A549 (cell line): ENCODE results near the gene SYT1. TPM values are rescaled to one million over a fixed set of nuclear protein-coding genes. Genes with fewer than 3 reads are reported as not detected.

Experiments
- ATAC-seq, 2 experiments: fragments of 200-7000 bp in 1 of 2; fragments of >200 bp in 1 of 2; cut with Nextera tagmentation in 1 of 2; cut with Tn5 transposase in 1 of 2; 3 replicates each; pipeline versions ENCODE4 v1.8.0 to v1.9.1; 2018 to 2020; ENCODE audit warnings: mild to moderate bottlenecking in 1 of 2, moderate library complexity in 1 of 2
- CTCF ChIA-PET: fragments of 300-600 bp; sonication (Branson Sonifier 250); formaldehyde crosslinking; extraction: SDS; loops from one replicate; lab custom pipeline; 2021; ENCODE audit warnings: antibody characterized with exemption, inconsistent platforms; lab: Yijun Ruan, JAX
- POLR2A ChIA-PET: fragments of 350-600 bp; formaldehyde crosslinking; extraction: SDS; loops from one replicate; lab custom pipeline; 2021; ENCODE audit warnings: antibody characterized with exemption, inconsistent platforms; lab: Yijun Ruan, JAX
- DNase-seq, 2 experiments: peaks; one replicate each; pipeline versions ENCODE4 v3.0.0 to v3.0.0-alpha.2; 2011 to 2016; ENCODE audit warnings: low read depth in 1 of 2, low spot score in 1 of 2
- FAIRE-seq: peaks from 2 replicates; lab custom pipeline; 2011; peaks lifted over from hg19 to GRCh38; lab: Jason Lieb, UNC
- H3K27ac ChIP-seq, 2 experiments: fragments of >200 bp; sonication (Bioruptor Twin); formaldehyde crosslinking; 3 replicates each; pipeline ENCODE4 v1.5.1; 2016 to 2017
- H3K4me1 ChIP-seq: fragments of >200 bp; sonication (Bioruptor Twin); formaldehyde crosslinking; 3 replicates; pipeline ENCODE4 v1.6.1; 2016
- H3K4me2 ChIP-seq: fragments of >200 bp; sonication (Bioruptor Twin); formaldehyde crosslinking; 3 replicates; pipeline ENCODE4 v1.6.1; 2016
- H3K4me3 ChIP-seq: fragments of >200 bp; sonication (Bioruptor Twin); formaldehyde crosslinking; 3 replicates; pipeline ENCODE4 v1.5.1; 2016
- H3K9me3 ChIP-seq: fragments of >200 bp; sonication (Bioruptor Twin); formaldehyde crosslinking; 3 replicates; pipeline ENCODE4 v1.6.1; 2016
- ATOH8 ChIP-seq: fragments of 250-450 bp; sonication (Bioruptor Pico); IDR thresholded peaks from 2 replicates; pipeline ENCODE4 v1.5.0; 2020; ENCODE audit warnings: low read depth, mild to moderate bottlenecking, moderate library complexity
- CEBPB ChIP-seq, 2 experiments: fragments of >200 bp in 1 of 2; sonication (Bioruptor Twin) in 1 of 2; formaldehyde crosslinking in 1 of 2; IDR thresholded peaks; 2 replicates each; pipeline ENCODE4 v1.6.1; 2012 to 2016
- CHD2 ChIP-seq: fragments of 150-350 bp; IDR thresholded peaks from 2 replicates; pipeline ENCODE4 v1.6.1; 2014; ENCODE audit warnings: low read length; ENCODE audit not compliant: partially characterized antibody
- CHD4 ChIP-seq: fragments of 200-600 bp; sonication (generic); IDR thresholded peaks from 2 replicates; pipeline ENCODE4 v1.6.1; 2016; ENCODE audit warnings: antibody characterized with exemption, mild to moderate bottlenecking, borderline replicate concordance
- CTCF ChIP-seq: fragments of >200 bp; sonication (Bioruptor Twin); formaldehyde crosslinking; IDR thresholded peaks from 3 replicates; pipeline ENCODE4 v1.5.1; 2016
- E2F6 ChIP-seq: IDR thresholded peaks from 2 replicates; pipeline ENCODE4 v1.6.1; 2012; ENCODE audit warnings: low read depth, borderline replicate concordance
- EP300 ChIP-seq, 2 experiments: fragments of >200 bp; sonication (Bioruptor Twin); formaldehyde crosslinking; IDR thresholded peaks; 2 replicates in 1 of 2; 3 replicates in 1 of 2; pipeline ENCODE4 v1.6.1; 2016 to 2017
- FOSB ChIP-seq: fragments of 250-450 bp; sonication (Bioruptor Pico); IDR thresholded peaks from 2 replicates; pipeline ENCODE4 v1.5.0; 2020; ENCODE audit warnings: mild to moderate bottlenecking, moderate library complexity
- FOSL2 ChIP-seq, 2 experiments: fragments of 450-650 bp in 1 of 2; fragments of >200 bp in 1 of 2; sonication (Bioruptor Twin) in 1 of 2; formaldehyde crosslinking; IDR thresholded peaks; 2 replicates each; pipeline versions ENCODE4 v1.5.0 to v1.6.1; 2016 to 2020; ENCODE audit warnings: mild to moderate bottlenecking in 1 of 2, moderate library complexity in 1 of 2
- HDAC2 ChIP-seq: fragments of 200-600 bp; sonication (generic); IDR thresholded peaks from 2 replicates; pipeline ENCODE4 v1.6.1; 2016
- JUN ChIP-seq, 2 experiments: fragments of >200 bp; sonication (Bioruptor Twin); formaldehyde crosslinking; IDR thresholded peaks; 2 replicates in 1 of 2; 3 replicates in 1 of 2; pipeline ENCODE4 v1.6.1; 2016 to 2017
- KDM5A ChIP-seq: fragments of 200-600 bp; sonication (generic); IDR thresholded peaks from 2 replicates; pipeline ENCODE4 v1.6.1; 2016; ENCODE audit warnings: antibody characterized with exemption, mild to moderate bottlenecking
- MAFK ChIP-seq: fragments of 450-650 bp; IDR thresholded peaks from 2 replicates; pipeline ENCODE4 v1.6.1; 2014; ENCODE audit not compliant: partially characterized antibody
- MAZ ChIP-seq: fragments of 150-350 bp; IDR thresholded peaks from 2 replicates; pipeline ENCODE4 v1.6.1; 2014; ENCODE audit warnings: antibody characterized with exemption, low read depth, low read length, borderline replicate concordance
- MYC ChIP-seq: IDR thresholded peaks from 2 replicates; pipeline ENCODE4 v1.6.1; 2012; ENCODE audit warnings: mild to moderate bottlenecking, inconsistent platforms, low read length, improper control_type of control experiment, borderline replicate concordance
- NPAS2 ChIP-seq: fragments of 250-450 bp; sonication (Bioruptor Pico); IDR thresholded peaks from 2 replicates; pipeline ENCODE4 v1.8.0; 2022; ENCODE audit warnings: mild to moderate bottlenecking, moderate library complexity, borderline replicate concordance
- PHF8 ChIP-seq: fragments of 200-600 bp; sonication (generic); IDR thresholded peaks from 2 replicates; pipeline ENCODE4 v1.6.1; 2016; ENCODE audit warnings: low read depth, mild to moderate bottlenecking, antibody characterized with exemption, moderate library complexity, borderline replicate concordance
- POLR2A ChIP-seq: IDR thresholded peaks from 2 replicates; pipeline ENCODE4 v1.6.1; 2012; ENCODE audit warnings: mild to moderate bottlenecking, low read length
- POLR2AphosphoS2 ChIP-seq: conservative IDR thresholded peaks from 2 replicates; pipeline ENCODE4 v1.6.1; 2012; ENCODE audit warnings: low read length, improper control_type of control experiment, inconsistent platforms
- RAD21 ChIP-seq, 2 experiments: fragments of >200 bp in 1 of 2; sonication (Bioruptor Twin) in 1 of 2; formaldehyde crosslinking in 1 of 2; IDR thresholded peaks in 1 of 2; conservative IDR thresholded peaks in 1 of 2; 2 replicates in 1 of 2; 3 replicates in 1 of 2; pipeline ENCODE4 v1.6.1; 2012 to 2018; ENCODE audit warnings: inconsistent platforms in 1 of 2
- RARB ChIP-seq: fragments of 250-450 bp; sonication (Bioruptor Pico); IDR thresholded peaks from 2 replicates; pipeline ENCODE4 v1.8.0; 2021; ENCODE audit warnings: mild to moderate bottlenecking, moderate library complexity
- RCOR1 ChIP-seq: fragments of 150-350 bp; IDR thresholded peaks from 2 replicates; pipeline ENCODE4 v1.6.1; 2014; ENCODE audit warnings: antibody characterized with exemption, low read length, low read depth
- REST ChIP-seq: fragments of 200-600 bp; sonication (generic); IDR thresholded peaks from 2 replicates; pipeline ENCODE4 v1.6.1; 2016; ENCODE audit warnings: antibody characterized with exemption, mild to moderate bottlenecking, moderate library complexity
- RFX5 ChIP-seq: fragments of 450-650 bp; IDR thresholded peaks from 2 replicates; pipeline ENCODE4 v1.7.1; 2014; ENCODE audit warnings: antibody characterized with exemption, mild to moderate bottlenecking, moderate library complexity
- RNF2 ChIP-seq: fragments of 200-600 bp; sonication (generic); IDR thresholded peaks from 2 replicates; pipeline ENCODE4 v1.6.1; 2016; ENCODE audit warnings: low read depth, mild to moderate bottlenecking, antibody characterized with exemption, moderate library complexity, borderline replicate concordance
- SREBF2 ChIP-seq: fragments of 450-650 bp; IDR thresholded peaks from 2 replicates; pipeline ENCODE4 v1.6.1; 2014; ENCODE audit warnings: mild to moderate bottlenecking, moderate library complexity
- TP53 ChIP-seq: fragments of 250-450 bp; sonication (Bioruptor Pico); IDR thresholded peaks from 2 replicates; pipeline ENCODE4 v1.5.0; 2021; ENCODE audit warnings: mild to moderate bottlenecking, moderate library complexity
- WGBS: methylation state at CpG from one replicate; pipeline ENCODE4 v1.1.6; 2017; ENCODE audit errors: missing lambda C conversion rate; 5-methylcytosine and 5-hydroxymethylcytosine counted together
- polyA plus RNA-seq, 4 experiments: library from polyadenylated mRNA; depleted of rRNA in 3 of 4; stranded (reverse); fragments of >200 nt; fragmentation: RNase III in 1 of 4; extraction: RNeasy Plus Mini Kit Qiagen cat#74134 plus additional on column Dnase treatment in 1 of 4; gene quantifications; 2 replicates in 3 of 4; 3 replicates in 1 of 4; pipeline ENCODE4 v1.2.3, GENCODE V29; 2011 to 2017

Gene SYT1
- polyA plus RNA-seq, 2 of the 4 experiments (the other 2 are of a cell fraction), result 11.7 to 39.6 TPM

- Histone ChIP-seq H3K4me3 (no peak overlapping the region), H3K27ac (no peak overlapping the region), H3K4me1 (peaks cover 10% of the 10 kb centered on the region), H3K9me3 (no peaks in the 10 kb centered on the region), H3K4me2 (0 out of 3 replicates have a peak overlapping the region, but pooled peaks have one; percentile 7)
- CTCF ChIA-PET, result no interaction called here
- DNase-seq (no peak), FAIRE-seq (no peak), ATAC-seq (no peak)
- TF ChIP-seq HDAC2 (no peak), CTCF (no peak), E2F6 (no peak), POLR2A (no peak), FOSL2 (IDR thresholded peaks at IDR 0.05) (no peak), FOSL2 (CRISPR knock-in tag; IDR thresholded peaks at IDR 0.05) (no peak), PHF8 (no peak), CEBPB (IDR thresholded peaks at IDR 0.05) (no peak), POLR2AphosphoS2 (no peak), MAZ (no peak), ATOH8 (CRISPR knock-in tag) (no peak), RARB (CRISPR knock-in tag) (no peak), CHD2 (no peak), SREBF2 (no peak)
- 64% methylated on average over 2 of the region's 2 CpGs for WGBS
- POLR2A ChIA-PET, result no interaction called here
Observed at GRCh38 chr12:79380402-79380801, 515.8 kb downstream of the SYT1 start.

GRCh38 chr12:79381248-79382208, 517.0 kb downstream of the SYT1 start:
- no peak overlapping the region for H3K27ac ChIP-seq
- POLR2A ChIA-PET, result interaction anchor here (0.6 kb wide), 1 partner anchor 324 kb away, joined by 3 read pairs; no protein-coding TSS in a partner anchor
- WGBS, result 82% methylated on average over 11 of the region's 11 CpGs
- peaks cover 10% of the 10 kb centered on the region for H3K4me1 ChIP-seq
- TF ChIP-seq MAFK (no peak), PHF8 (no peak), RAD21 (conservative IDR thresholded peaks at IDR 0.05 in 1 of 2, IDR thresholded peaks at IDR 0.05 in 1 of 2) (no peak), HDAC2 (no peak), RFX5 (no peak), RARB (CRISPR knock-in tag) (no peak), TP53 (CRISPR knock-in tag) (no peak), RNF2 (no peak), KDM5A (no peak), CHD4 (no peak), RCOR1 (no peak), FOSB (CRISPR knock-in tag) (no peak), MYC (no peak), EP300 (IDR thresholded peaks at IDR 0.05) (no peak), E2F6 (no peak), REST (no peak), NPAS2 (CRISPR knock-in tag) (no peak), JUN (IDR thresholded peaks at IDR 0.05) (no peak)
- no peaks in the 10 kb centered on the region for H3K9me3 ChIP-seq
- no peak for DNase-seq
- peak; percentile 46 for FAIRE-seq
- H3K4me3 ChIP-seq, result no peak overlapping the region
- ATAC-seq, result no peak
- no peak overlapping the region for H3K4me2 ChIP-seq
- CTCF ChIA-PET, result interaction anchor here (1.1 kb wide), 1 partner anchor 195 kb away, joined by 3 read pairs; no protein-coding TSS in a partner anchor
